Endothelial cell of umbilical vein (primary cell): Measurements from ENCODE around the gene ACTR3C. TPM values are rescaled to one million over a fixed set of nuclear protein-coding genes. Genes with fewer than 3 reads are reported as not detected.
A peak's percentile ranks its signal among the peaks of the same experiment; 100 is the strongest.
"Not testable (repeated sequence)": the region's sequence is repeated elsewhere in the genome, so short reads cannot be mapped to it uniquely, and the experiment has no call there.

Experiments
- BruUV-seq: library from RNA; stranded (reverse); fragments of 400-500 nt; replicated peaks from 2 replicates; lab custom pipeline; 2021; lab: Mats Ljungman, UMichigan
- CTCF ChIA-PET: fragments of 300-600, 350-600 bp; sonication (Branson Sonifier 250); formaldehyde crosslinking; loops from one replicate; lab custom pipeline; 2021; ENCODE audit warnings: antibody characterized with exemption, inconsistent platforms; lab: Charles Lee
- POLR2A ChIA-PET: fragments of 300-600, 350-600 bp; sonication (Branson Sonifier 250); formaldehyde crosslinking; loops from one replicate; lab custom pipeline; 2021; ENCODE audit warnings: antibody characterized with exemption, inconsistent platforms; lab: Charles Lee
- DNase-seq: peaks from one replicate; pipeline ENCODE4 v3.0.0-alpha.2; 2011; ENCODE audit warnings: low read depth, low spot score
- FAIRE-seq: peaks from 2 replicates; lab custom pipeline; 2011; peaks lifted over from hg19 to GRCh38; lab: Jason Lieb, UNC
- H2AFZ ChIP-seq: 2 replicates; pipeline ENCODE4 v1.6.0; 2012; ENCODE audit warnings: low read depth, low read length, control low read depth, inconsistent platforms
- H3K27ac ChIP-seq: 2 replicates; pipeline ENCODE4 v1.5.1; 2011; ENCODE audit warnings: low read depth, mild to moderate bottlenecking, control low read depth, low read length, moderate library complexity; ENCODE audit not compliant: insufficient read depth
- H3K27me3 ChIP-seq, 2 experiments: 2 replicates each; pipeline versions ENCODE4 v1.6.0 to v1.6.1; 2011; ENCODE audit warnings: low read length in 2 of 2, mixed read lengths in 1 of 2; ENCODE audit not compliant: control insufficient read depth in 2 of 2, insufficient read depth in 2 of 2
- H3K36me3 ChIP-seq, 2 experiments: 2 replicates in 1 of 2; 3 replicates in 1 of 2; pipeline ENCODE4 v1.5.1; 2011; ENCODE audit warnings: low read length in 2 of 2, mild to moderate bottlenecking in 1 of 2, moderate library complexity in 1 of 2; ENCODE audit not compliant: control insufficient read depth in 2 of 2, insufficient read depth in 2 of 2; ENCODE audit errors: extremely low read depth in 1 of 2
- H3K4me1 ChIP-seq: 3 replicates; pipeline ENCODE4 v1.5.1; 2011; ENCODE audit warnings: mild to moderate bottlenecking, low read length; ENCODE audit not compliant: control insufficient read depth, insufficient read depth; ENCODE audit errors: extremely low read depth
- H3K4me2 ChIP-seq: 2 replicates; pipeline ENCODE4 v1.6.1; 2011; ENCODE audit warnings: low read length, control low read depth, mixed read lengths; ENCODE audit not compliant: insufficient read depth
- H3K4me3 ChIP-seq, 3 experiments: fragments of 200-600 bp in 1 of 3; sonication (generic), shearing (Covaris generic) in 1 of 3; replicated peaks in 1 of 3; 2 replicates each; pipeline ENCODE4 v1.5.1; 2011 to 2016; ENCODE audit warnings: control low read depth in 3 of 3, low read length in 3 of 3, mild to moderate bottlenecking in 2 of 3, inconsistent platforms in 1 of 3, low read depth in 1 of 3, moderate library complexity in 1 of 3; ENCODE audit not compliant: insufficient read depth in 1 of 3
- H3K79me2 ChIP-seq: 2 replicates; pipeline ENCODE4 v1.6.0; 2012; ENCODE audit warnings: low read length, inconsistent platforms; ENCODE audit not compliant: control insufficient read depth, insufficient read depth
- H3K9ac ChIP-seq: replicated peaks from 2 replicates; pipeline ENCODE3; 2011; ENCODE audit warnings: low read length, control low read depth; ENCODE audit not compliant: insufficient read depth; ENCODE audit errors: extremely low read depth
- H3K9me1 ChIP-seq: replicated peaks from 3 replicates; pipeline ENCODE4 v1.6.0; 2011; ENCODE audit warnings: mild to moderate bottlenecking, low read length; ENCODE audit not compliant: control insufficient read depth, insufficient read depth; ENCODE audit errors: extremely low read depth
- H3K9me3 ChIP-seq: replicated peaks from 2 replicates; pipeline ENCODE4 v1.5.1; 2012; ENCODE audit warnings: low read length, inconsistent platforms; ENCODE audit not compliant: control insufficient read depth, insufficient read depth
- H4K20me1 ChIP-seq: replicated peaks from 2 replicates; pipeline ENCODE3; 2011; ENCODE audit warnings: mild to moderate bottlenecking, low read length; ENCODE audit not compliant: control insufficient read depth, insufficient read depth; ENCODE audit errors: extremely low read depth
- FOS ChIP-seq: IDR thresholded peaks from 2 replicates; pipeline ENCODE4 v1.6.1; 2011; ENCODE audit warnings: mild to moderate bottlenecking, low read length, moderate library complexity, borderline replicate concordance; ENCODE audit not compliant: insufficient read depth
- GATA2 ChIP-seq: IDR thresholded peaks from 2 replicates; pipeline ENCODE4 v1.7.0; 2011; ENCODE audit warnings: low read depth, mild to moderate bottlenecking, moderate library complexity, mixed read lengths, low read length; ENCODE audit not compliant: insufficient read length, insufficient read depth
- MYC ChIP-seq: IDR thresholded peaks from one replicate; pipeline ENCODE4 v1.6.1; 2011; ENCODE audit warnings: mild to moderate bottlenecking, low read depth, low read length
- POLR2A ChIP-seq: IDR thresholded peaks from 2 replicates; pipeline ENCODE4 v1.6.1; 2012; ENCODE audit warnings: low read depth, mild to moderate bottlenecking, control low read depth, low read length
- POLR2AphosphoS5 ChIP-seq: IDR thresholded peaks from 2 replicates; pipeline ENCODE4 v1.6.1; 2012; ENCODE audit warnings: low read depth, mild to moderate bottlenecking, control low read depth, low read length, moderate library complexity; ENCODE audit not compliant: insufficient read depth
- dilution Hi-C: fragments of 300-500 bp; cut with MboI; formaldehyde crosslinking; loops from one replicate; pipeline ENCODE4 v1.15.0; 2019; ENCODE audit warnings: low sequenced_read_pairs; ENCODE audit not compliant: extremely low pct_ligation_motif_present
- intact Hi-C: fragments of 100-400 bp; cut with micrococcal nuclease; formaldehyde crosslinking; loops from one replicate; pipeline ENCODE4 v1.10.0; 2022
- polyA plus RNA-seq, 4 experiments: library from polyadenylated mRNA; depleted of rRNA in 3 of 4; stranded (reverse) in 3 of 4; unstranded in 1 of 4; fragments of >200 nt; gene quantifications; 2 replicates each; pipeline versions ENCODE4 v1.2.1 to v1.2.3, GENCODE V29; 2011 to 2012; ENCODE audit warnings: missing spikeins in 1 of 4
- total RNA-seq: library from RNA; stranded (reverse); gene quantifications from 2 replicates; pipeline ENCODE4 v1.2.3, GENCODE V29; 2021
- TF ChIP-seq, protein P1 (sequence below), 2 donors: IDR thresholded peaks; 1 replicate in 1 of 2; 2 replicates in 1 of 2; pipeline ENCODE4 v1.5.1; 2011; ENCODE audit warnings: low read length in 2 of 2, mild to moderate bottlenecking in 2 of 2, moderate library complexity in 2 of 2, control low read depth in 1 of 2, inconsistent platforms in 1 of 2, low read depth in 1 of 2; ENCODE audit not compliant: insufficient read depth in 1 of 2; ENCODE audit errors: extremely low read depth in 1 of 2

ACTR3C gene
- total and polyA plus RNA-seq, 2 donors (not counting 3 experiments of a cell fraction or from before 2014, with no cell fraction given), result 0.33 TPM; not detected in 1

DNA sequence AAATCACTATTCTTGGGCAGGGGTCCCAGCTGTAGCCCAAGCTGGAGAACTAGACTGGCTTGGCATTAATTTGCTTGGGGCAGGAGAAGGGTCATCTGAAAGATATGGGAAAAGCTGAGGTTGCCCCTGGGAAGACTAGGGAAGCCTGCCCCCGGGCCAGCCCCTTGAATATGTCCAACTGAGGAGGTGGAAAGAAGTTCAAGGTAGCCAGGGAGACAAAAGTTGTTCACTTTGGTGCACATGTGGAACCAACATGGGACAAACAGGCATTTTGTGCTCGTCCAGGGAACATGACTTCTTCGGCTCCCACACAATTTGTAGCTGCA, 1.6 kb downstream of the ACTR3C start:
- no peaks in the 10 kb centered on the region for H3K9me1 ChIP-seq
- H3K4me3 ChIP-seq, result no peak overlapping the region
- no peak for TF ChIP-seq POLR2AphosphoS5
- no peak for TF ChIP-seq MYC
- TF ChIP-seq POLR2A, result no peak
- TF ChIP-seq, protein P1, sequence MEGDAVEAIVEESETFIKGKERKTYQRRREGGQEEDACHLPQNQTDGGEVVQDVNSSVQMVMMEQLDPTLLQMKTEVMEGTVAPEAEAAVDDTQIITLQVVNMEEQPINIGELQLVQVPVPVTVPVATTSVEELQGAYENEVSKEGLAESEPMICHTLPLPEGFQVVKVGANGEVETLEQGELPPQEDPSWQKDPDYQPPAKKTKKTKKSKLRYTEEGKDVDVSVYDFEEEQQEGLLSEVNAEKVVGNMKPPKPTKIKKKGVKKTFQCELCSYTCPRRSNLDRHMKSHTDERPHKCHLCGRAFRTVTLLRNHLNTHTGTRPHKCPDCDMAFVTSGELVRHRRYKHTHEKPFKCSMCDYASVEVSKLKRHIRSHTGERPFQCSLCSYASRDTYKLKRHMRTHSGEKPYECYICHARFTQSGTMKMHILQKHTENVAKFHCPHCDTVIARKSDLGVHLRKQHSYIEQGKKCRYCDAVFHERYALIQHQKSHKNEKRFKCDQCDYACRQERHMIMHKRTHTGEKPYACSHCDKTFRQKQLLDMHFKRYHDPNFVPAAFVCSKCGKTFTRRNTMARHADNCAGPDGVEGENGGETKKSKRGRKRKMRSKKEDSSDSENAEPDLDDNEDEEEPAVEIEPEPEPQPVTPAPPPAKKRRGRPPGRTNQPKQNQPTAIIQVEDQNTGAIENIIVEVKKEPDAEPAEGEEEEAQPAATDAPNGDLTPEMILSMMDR (IDR thresholded peaks at IDR 0.05; ENCODE audit: extremely low read depth in 1 of 2, insufficient read depth in 1 of 2, low read depth in 1 of 2, low read length in 2 of 2), result no peak
- no peak for TF ChIP-seq GATA2
- no peak overlapping the region for H2AFZ ChIP-seq
- H3K27ac ChIP-seq, result no peak overlapping the region
- BruUV-seq, result no TSS peak
- H3K4me2 ChIP-seq, result no peak overlapping the region
- dilution Hi-C loops (no loop called here), intact Hi-C loops (no loop called here)
- no peaks in the 10 kb centered on the region for H3K9me3 ChIP-seq
- H3K79me2 ChIP-seq, result no peaks in the 10 kb centered on the region
- H3K36me3 ChIP-seq, result no peaks in the 10 kb centered on the region
- POLR2A ChIA-PET, result no interaction called here
- peaks cover 7% of the 10 kb centered on the region for H3K4me1 ChIP-seq
- no peaks in the 10 kb centered on the region for H3K27me3 ChIP-seq
- no peak for DNase-seq
- CTCF ChIA-PET, result no interaction called here
- H3K9ac ChIP-seq, result no peak overlapping the region
- no peak for FAIRE-seq
- H4K20me1 ChIP-seq, result no peaks in the 10 kb centered on the region

DNA sequence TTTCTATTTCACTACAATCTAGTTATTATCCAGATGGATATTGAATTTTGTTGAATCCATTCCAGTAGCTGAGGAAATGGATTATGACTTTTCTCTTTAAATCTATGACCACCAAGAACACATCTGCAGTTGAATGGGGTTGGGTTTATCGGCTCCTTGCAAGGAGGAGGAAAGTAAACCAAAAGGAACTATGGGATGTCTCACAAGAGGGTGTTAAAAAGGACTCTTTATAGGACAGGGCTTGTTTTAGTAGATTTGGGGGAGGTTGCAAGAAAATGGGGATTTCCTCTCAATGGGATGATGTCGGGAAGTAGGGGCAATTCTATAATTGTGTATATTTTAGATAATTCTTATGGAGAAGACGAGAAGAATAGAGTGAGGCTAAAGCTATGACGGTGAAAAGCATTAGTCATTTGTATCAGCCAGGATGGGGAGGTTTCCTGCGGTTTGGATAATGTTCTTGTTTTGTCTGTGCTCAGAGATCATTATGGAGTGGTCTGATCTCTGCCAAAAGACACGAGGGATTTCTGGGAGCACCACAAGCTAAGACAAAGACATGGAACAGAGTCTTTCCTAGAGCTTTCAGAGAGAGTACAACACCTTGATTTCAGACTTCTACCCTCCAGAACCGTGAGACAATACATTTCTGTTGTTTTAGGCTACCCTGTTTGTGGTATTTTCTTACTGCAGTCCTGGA, 5.4 kb downstream of the ACTR3C start:
- Histone ChIP-seq H4K20me1 (no peaks in the 10 kb centered on the region), H3K27ac (peak overlapping the region; percentile 18), H3K4me1 (peaks cover 5% of the 10 kb centered on the region), H3K79me2 (no peaks in the 10 kb centered on the region), H2AFZ (peak overlapping the region; percentile 50), H3K9ac (no peak overlapping the region), H3K4me2 (peak overlapping the region; percentile 49), H3K9me1 (no peaks in the 10 kb centered on the region), H3K4me3 (no peak overlapping the region), H3K9me3 (no peaks in the 10 kb centered on the region), H3K36me3 (no peaks in the 10 kb centered on the region), H3K27me3 (no peaks in the 10 kb centered on the region)
- BruUV-seq, result no TSS peak
- FAIRE-seq (no peak), DNase-seq (peak; percentile 35)
- ChIA-PET POLR2A (no interaction called here), CTCF (interaction anchor here (1.1 kb wide), 1 partner anchor 11 kb away, joined by 3 read pairs; no protein-coding TSS in a partner anchor)
- TF ChIP-seq FOS (peak; percentile 60), MYC (no peak), GATA2 (peak; percentile 10)
- intact Hi-C loops, result no loop called here
- dilution Hi-C loops, result no loop called here

DNA sequence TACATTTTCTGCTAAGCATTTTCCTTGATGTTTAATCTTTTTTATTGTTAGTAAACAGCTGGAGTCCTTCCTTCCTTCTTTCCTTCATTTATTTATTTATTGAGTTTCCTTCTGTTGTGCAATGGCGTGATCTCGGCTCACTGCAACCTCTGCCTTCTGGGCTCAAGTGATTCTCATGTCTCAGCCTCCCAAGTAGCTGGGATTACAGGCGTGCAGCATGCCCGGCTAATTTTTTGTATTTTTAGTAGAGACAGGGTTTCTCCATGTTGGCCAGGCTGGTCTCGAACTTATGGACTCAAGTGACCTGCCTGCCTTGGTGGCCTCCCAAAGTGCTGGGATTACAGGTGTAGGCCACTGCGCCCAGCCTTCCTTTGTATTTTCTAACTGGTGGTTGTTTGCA, 6.4 kb downstream of the ACTR3C start:
- H3K9ac ChIP-seq, dilution Hi-C loops, H3K27me3 ChIP-seq, FAIRE-seq, H3K9me1 ChIP-seq, H3K79me2 ChIP-seq, intact Hi-C loops, BruUV-seq, H3K4me2 ChIP-seq, H3K36me3 ChIP-seq, H3K4me1 ChIP-seq, H3K9me3 ChIP-seq, DNase-seq, H2AFZ ChIP-seq, H4K20me1 ChIP-seq, H3K4me3 ChIP-seq, H3K27ac ChIP-seq: not testable (repeated sequence)
- ChIA-PET POLR2A (interaction anchor here (0.7 kb wide), 1 partner anchor 9 kb away, joined by 11 read pairs; no protein-coding TSS in a partner anchor), CTCF (interaction anchor here (1.1 kb wide), 1 partner anchor 10 kb away, joined by 3 read pairs; no protein-coding TSS in a partner anchor)
